BLaER1 (cell line): ENCODE measurements around the gene NUP98.

Experiments used
- H3K27ac ChIP-seq: shearing (Covaris generic); formaldehyde crosslinking; 2 replicates; pipeline ENCODE4 v1.8.1; 2022
- H3K27me3 ChIP-seq: shearing (Covaris generic); formaldehyde crosslinking; 2 replicates; pipeline ENCODE4 v1.8.1; 2022
- H3K36me3 ChIP-seq: shearing (Covaris generic); formaldehyde crosslinking; 2 replicates; pipeline ENCODE4 v1.8.1; 2022
- H3K4me1 ChIP-seq: shearing (Covaris generic); formaldehyde crosslinking; 2 replicates; pipeline ENCODE4 v1.8.1; 2022
- H3K4me2 ChIP-seq: shearing (Covaris generic); formaldehyde crosslinking; 2 replicates; pipeline ENCODE4 v1.8.1; 2022
- H3K4me3 ChIP-seq: shearing (Covaris generic); formaldehyde crosslinking; 2 replicates; pipeline ENCODE4 v1.8.1; 2022
- H3K9ac ChIP-seq: shearing (Covaris generic); formaldehyde crosslinking; 2 replicates; pipeline ENCODE4 v1.8.1; 2022
- H3K9me3 ChIP-seq: shearing (Covaris generic); formaldehyde crosslinking; 2 replicates; pipeline ENCODE4 v1.8.1; 2022
- H4K20me1 ChIP-seq: shearing (Covaris generic); formaldehyde crosslinking; 2 replicates; pipeline ENCODE4 v1.8.1; 2022
- Cebpa-rat ChIP-seq: shearing (Covaris generic); IDR thresholded peaks from 2 replicates; pipeline ENCODE4 v1.8.1; 2022

The NUP98 gene

GRCh38 chr11:3635641-3636375, 161.5 kb downstream of the NUP98 start:
- Histone ChIP-seq H3K9ac (no peak overlapping the region), H3K9me3 (no peaks in the 10 kb centered on the region), H3K4me1 (no peaks in the 10 kb centered on the region), H3K27me3 (no peaks in the 10 kb centered on the region), H3K4me3 (no peak overlapping the region), H3K36me3 (no peaks in the 10 kb centered on the region), H3K27ac (no peak overlapping the region), H3K4me2 (no peak overlapping the region), H4K20me1 (no peaks in the 10 kb centered on the region)
- no peak for TF ChIP-seq Cebpa-rat

GRCh38 chr11:3632070-3632660, 165.2 kb downstream of the NUP98 start:
- no peak overlapping the region for H3K4me3 ChIP-seq
- no peak overlapping the region for H3K27ac ChIP-seq
- H3K27me3 ChIP-seq: no peaks in the 10 kb centered on the region
- H3K36me3 ChIP-seq: no peaks in the 10 kb centered on the region
- H4K20me1 ChIP-seq: no peaks in the 10 kb centered on the region
- no peak overlapping the region for H3K9ac ChIP-seq
- H3K9me3 ChIP-seq: no peaks in the 10 kb centered on the region
- TF ChIP-seq Cebpa-rat: no peak
- no peaks in the 10 kb centered on the region for H3K4me1 ChIP-seq
- no peak overlapping the region for H3K4me2 ChIP-seq

GRCh38 chr11:3631331-3631730, 166.0 kb downstream of the NUP98 start:
- H3K27ac ChIP-seq: no peak overlapping the region
- H4K20me1 ChIP-seq: no peaks in the 10 kb centered on the region
- no peaks in the 10 kb centered on the region for H3K27me3 ChIP-seq
- 0 out of 2 replicates have a peak, but pooled peaks cover 2% of the 10 kb centered on the region for H3K4me1 ChIP-seq
- H3K4me3 ChIP-seq: no peak overlapping the region
- no peak overlapping the region for H3K9ac ChIP-seq
- H3K4me2 ChIP-seq: no peak overlapping the region
- no peak for TF ChIP-seq Cebpa-rat
- H3K9me3 ChIP-seq: no peaks in the 10 kb centered on the region
- no peaks in the 10 kb centered on the region for H3K36me3 ChIP-seq

- Histone ChIP-seq H3K36me3 (no peaks in the 10 kb centered on the region), H3K27me3 (no peaks in the 10 kb centered on the region), H3K9ac (no peak overlapping the region), H3K27ac (no peak overlapping the region), H3K9me3 (no peaks in the 10 kb centered on the region), H4K20me1 (no peaks in the 10 kb centered on the region), H3K4me3 (no peak overlapping the region), H3K4me1 (0 out of 2 replicates have a peak, but pooled peaks cover 5% of the 10 kb centered on the region), H3K4me2 (no peak overlapping the region)
- no peak for TF ChIP-seq Cebpa-rat
Observed at GRCh38 chr11:3627291-3627690, 170.1 kb downstream of the NUP98 start.

- H3K36me3 ChIP-seq: no peaks in the 10 kb centered on the region
- no peak for TF ChIP-seq Cebpa-rat
Observed at GRCh38 chr11:3626250-3626960, 170.9 kb downstream of the NUP98 start.

More at GRCh38 chr11:3626250-3626960, 170.9 kb downstream of the NUP98 start:
- H3K9me3 ChIP-seq: no peaks in the 10 kb centered on the region
- H3K4me2 ChIP-seq: no peak overlapping the region
- no peak overlapping the region for H3K4me3 ChIP-seq
- H4K20me1 ChIP-seq: no peaks in the 10 kb centered on the region
- no peak overlapping the region for H3K27ac ChIP-seq
- 0 out of 2 replicates have a peak, but pooled peaks cover 5% of the 10 kb centered on the region for H3K4me1 ChIP-seq
- no peak overlapping the region for H3K9ac ChIP-seq
- H3K27me3 ChIP-seq: no peaks in the 10 kb centered on the region
